Astrocyte of the spinal cord (primary cell): ENCODE results near the gene LANCL2.
A peak's percentile ranks its signal among the peaks of the same experiment; 100 is the strongest.

Experiments
- DNase-seq: peaks from one replicate; pipeline ENCODE4 v3.0.0; 2011; ENCODE audit warnings: low read depth, low spot score
- H3K4me3 ChIP-seq: 2 replicates; pipeline ENCODE4 v1.5.1; 2011; ENCODE audit warnings: low read depth, mild to moderate bottlenecking, low read length, moderate library complexity
- CTCF ChIP-seq: IDR thresholded peaks from 2 replicates; pipeline ENCODE4 v1.5.1; 2012; ENCODE audit warnings: low read depth, mild to moderate bottlenecking, low read length, inconsistent platforms
- in situ Hi-C: cut with HindIII; loops from 2 replicates; pipeline ENCODE4 v1.10.0; 2017; ENCODE audit warnings: low sequenced_read_pairs

LANCL2 gene

GRCh38 chr7:55361560-55361959 is 3.6 kb upstream of the LANCL2 start:
- TF ChIP-seq CTCF, result no peak
- in situ Hi-C loops, result no loop called here
- DNase-seq, result no peak

GRCh38 chr7:55362927-55363326 is 2.2 kb upstream of the LANCL2 start:
- no peak for TF ChIP-seq CTCF
- in situ Hi-C loops, result no loop called here
- no peak overlapping the region for H3K4me3 ChIP-seq
- no peak for DNase-seq

More at GRCh38 chr7:55361560-55361959, 3.6 kb upstream of the LANCL2 start:
- no peak overlapping the region for H3K4me3 ChIP-seq

- no peak overlapping the region for H3K4me3 ChIP-seq
- DNase-seq, result no peak
- no peak for TF ChIP-seq CTCF
- in situ Hi-C loops, result no loop called here
Observed at GRCh38 chr7:55363386-55364170, 1.6 kb upstream of the LANCL2 start.

DNA sequence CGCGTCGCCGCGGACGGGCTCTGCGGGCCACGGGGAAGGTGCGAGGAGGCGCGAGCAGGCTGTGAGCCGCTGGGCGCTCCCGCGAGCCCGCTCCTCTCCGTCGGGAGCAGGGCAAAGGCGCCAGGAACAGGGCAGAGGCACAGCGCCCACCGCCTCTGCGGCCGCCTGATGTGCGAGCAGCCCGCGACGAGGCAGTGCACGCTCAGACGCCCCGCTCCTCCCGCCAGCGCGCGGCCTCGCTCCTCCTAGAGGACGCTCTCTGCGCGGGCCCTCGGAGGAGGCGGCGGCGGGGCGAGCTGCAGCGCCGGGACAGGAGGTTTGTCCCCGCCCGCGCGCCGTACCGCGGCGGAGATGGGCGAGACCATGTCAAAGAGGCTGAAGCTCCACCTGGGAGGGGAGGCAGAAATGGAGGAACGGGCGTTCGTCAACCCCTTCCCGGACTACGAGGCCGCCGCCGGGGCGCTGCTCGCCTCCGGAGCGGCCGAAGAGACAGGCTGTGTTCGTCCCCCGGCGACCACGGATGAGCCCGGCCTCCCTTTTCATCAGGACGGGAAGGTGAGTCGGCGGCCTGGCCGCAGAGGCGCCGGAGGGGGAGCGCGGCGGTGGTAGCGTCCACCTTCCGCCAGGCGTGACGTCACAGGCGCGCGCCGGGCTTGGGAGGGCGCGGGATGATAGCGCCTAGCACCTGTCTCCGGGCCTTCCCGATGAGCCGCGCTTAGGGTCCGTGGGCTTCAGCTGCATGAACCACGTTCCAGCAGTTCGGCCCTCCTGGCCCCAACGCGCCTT is 731 bp downstream of the LANCL2 start:
- no peak for TF ChIP-seq CTCF
- DNase-seq, result peak; percentile 99
- peak overlapping the region; percentile 86 for H3K4me3 ChIP-seq
- in situ Hi-C loops, result no loop called here

GRCh38 chr7:55366461-55367070 is 1.4 kb downstream of the LANCL2 start:
- TF ChIP-seq CTCF, result no peak
- DNase-seq, result peak; percentile 13
- peak overlapping the region; percentile 86 for H3K4me3 ChIP-seq
- in situ Hi-C loops, result no loop called here

GRCh38 chr7:55367283-55367840 is 2.2 kb downstream of the LANCL2 start:
- no peak for DNase-seq
- in situ Hi-C loops, result no loop called here
- H3K4me3 ChIP-seq, result peak overlapping the region; percentile 86
- TF ChIP-seq CTCF, result no peak
